CD14-positive monocyte (primary cell): Measurements from ENCODE around the gene DCTN5. TPM values are rescaled to one million over a fixed set of nuclear protein-coding genes. Genes with fewer than 3 reads are reported as not detected.

Source experiments
- DNase-seq, 3 donors: peaks; one replicate each; pipeline ENCODE4 v3.0.0-alpha.2; 2011 to 2022
- H2AFZ ChIP-seq: 2 replicates; pipeline ENCODE4 v1.6.0; 2012; ENCODE audit warnings: mild to moderate bottlenecking, low read depth, low read length, inconsistent platforms; ENCODE audit not compliant: insufficient read depth, poor library complexity, severe bottlenecking
- H3K27ac ChIP-seq, 2 donors: 1 replicate in 1 of 2; 2 replicates in 1 of 2; pipeline ENCODE4 v1.5.1; 2012 to 2013; ENCODE audit warnings: low read length in 2 of 2, control low read depth in 1 of 2, inconsistent platforms in 1 of 2, low read depth in 1 of 2, mild to moderate bottlenecking in 1 of 2
- H3K27me3 ChIP-seq, 2 donors: one replicate each; pipeline versions ENCODE4 v1.6.0 to v1.6.1; 2011 to 2013; ENCODE audit warnings: low read length in 2 of 2; ENCODE audit not compliant: control insufficient read depth in 2 of 2, insufficient read depth in 2 of 2
- H3K36me3 ChIP-seq, 2 donors: replicated peaks in 1 of 2; 1 replicate in 1 of 2; 2 replicates in 1 of 2; pipeline versions ENCODE4 v1.5.1 to v1.6.1; 2012 to 2013; ENCODE audit warnings: low read length in 2 of 2, control low read depth in 1 of 2, inconsistent platforms in 1 of 2, mild to moderate bottlenecking in 1 of 2; ENCODE audit not compliant: insufficient read depth in 2 of 2, control insufficient read depth in 1 of 2
- H3K4me1 ChIP-seq, 2 donors: 1 replicate in 1 of 2; 2 replicates in 1 of 2; pipeline versions ENCODE4 v1.5.1 to v1.6.1; 2012 to 2013; ENCODE audit warnings: low read length in 2 of 2, control low read depth in 1 of 2, inconsistent platforms in 1 of 2, mild to moderate bottlenecking in 1 of 2, moderate library complexity in 1 of 2; ENCODE audit not compliant: insufficient read depth in 2 of 2, control insufficient read depth in 1 of 2
- H3K4me2 ChIP-seq: replicated peaks from 2 replicates; pipeline ENCODE3; 2012; ENCODE audit warnings: low read length, moderate library complexity, mild to moderate bottlenecking; ENCODE audit not compliant: poor library complexity, severe bottlenecking; ENCODE audit errors: extremely low read depth
- H3K4me3 ChIP-seq, 3 experiments: fragments of 200-600 bp in 1 of 3; sonication (generic) in 1 of 3; replicated peaks in 1 of 3; 1 replicate in 2 of 3; 2 replicates in 1 of 3; pipeline ENCODE4 v1.5.1; 2011 to 2013; ENCODE audit warnings: low read length in 3 of 3, mild to moderate bottlenecking in 3 of 3, control low read depth in 2 of 3, low read depth in 2 of 3, inconsistent platforms in 1 of 3, moderate library complexity in 1 of 3
- H3K79me2 ChIP-seq: 2 replicates; pipeline ENCODE4 v1.6.0; 2012; ENCODE audit warnings: mild to moderate bottlenecking, control low read depth, inconsistent platforms, low read length, moderate library complexity; ENCODE audit not compliant: insufficient read depth
- H3K9ac ChIP-seq: 2 replicates; pipeline ENCODE4 v1.6.0; 2017; ENCODE audit warnings: low read length, mild to moderate bottlenecking; ENCODE audit not compliant: insufficient read depth, poor library complexity, severe bottlenecking
- H3K9me3 ChIP-seq, 2 donors: replicated peaks in 1 of 2; 1 replicate in 1 of 2; 2 replicates in 1 of 2; pipeline versions ENCODE4 v1.5.1 to v1.6.1; 2012 to 2013; ENCODE audit warnings: low read length in 2 of 2, control low read depth in 1 of 2; ENCODE audit not compliant: control insufficient read depth in 1 of 2, insufficient read depth in 1 of 2
- H4K20me1 ChIP-seq: 2 replicates; pipeline ENCODE4 v1.6.0; 2012; ENCODE audit warnings: mild to moderate bottlenecking, low read length, control low read depth, moderate library complexity; ENCODE audit not compliant: insufficient read depth
- H3K27ac Mint-ChIP-seq, 7 donors: one replicate each; pipeline ENCODE4 v1.8.0; 2020; ENCODE audit warnings: mild to moderate bottlenecking in 7 of 7, mixed read lengths in 7 of 7, moderate library complexity in 6 of 7, inconsistent platforms in 2 of 7
- H3K27me3 Mint-ChIP-seq, 3 donors: one replicate each; pipeline ENCODE4 v1.8.0; 2021 to 2022; ENCODE audit warnings: low read depth in 3 of 3, mild to moderate bottlenecking in 3 of 3, mixed read lengths in 3 of 3, moderate library complexity in 3 of 3, inconsistent platforms in 1 of 3
- H3K36me3 Mint-ChIP-seq, 2 donors: one replicate each; pipeline ENCODE4 v1.8.0; 2020; ENCODE audit warnings: mixed read lengths in 2 of 2, inconsistent platforms in 1 of 2, mild to moderate bottlenecking in 1 of 2
- H3K4me1 Mint-ChIP-seq: one replicate; pipeline ENCODE4 v1.8.0; 2020; ENCODE audit warnings: mild to moderate bottlenecking, mixed read lengths
- H3K4me3 Mint-ChIP-seq, 2 donors: one replicate each; pipeline ENCODE4 v1.8.0; 2020; ENCODE audit warnings: mild to moderate bottlenecking in 2 of 2, mixed read lengths in 2 of 2, moderate library complexity in 1 of 2
- H3K9me3 Mint-ChIP-seq, 7 donors: one replicate each; pipeline ENCODE4 v1.8.0; 2020 to 2022; ENCODE audit warnings: mixed read lengths in 7 of 7, mild to moderate bottlenecking in 6 of 7, moderate library complexity in 6 of 7, inconsistent platforms in 2 of 7
- CTCF ChIP-seq: fragments of 200-600 bp; IDR thresholded peaks from one replicate; pipeline ENCODE4 v1.8.0; 2022; ENCODE audit warnings: antibody characterized with exemption, mild to moderate bottlenecking
- WGBS: methylation state at CpG from one replicate; pipeline ENCODE4 v1.1.5; 2013; ENCODE audit warnings: missing lambda C conversion rate; ENCODE audit not compliant: insufficient coverage; 5-methylcytosine and 5-hydroxymethylcytosine counted together
- intact Hi-C, 2 donors: fragments of 100-400 bp; cut with micrococcal nuclease; formaldehyde crosslinking; loops; one replicate each; pipeline versions ENCODE4 v1.15.0 to v1.15.1; 2023
- polyA plus RNA-seq, 3 donors: library from polyadenylated mRNA; depleted of rRNA in 1 of 3; unstranded in 2 of 3; stranded (reverse) in 1 of 3; fragments of 300-500 nt in 2 of 3; fragments of >200 nt in 1 of 3; fragmentation: Illumina TruSeq in 2 of 3; gene quantifications; 1 replicate in 2 of 3; 2 replicates in 1 of 3; pipeline ENCODE4 v1.2.3, GENCODE V29; 2012 to 2021

DCTN5 gene
- polyA plus RNA-seq, 3 donors: 29.3 to 54.3 (median 42.0) TPM

- Histone ChIP-seq H3K27me3 (no peaks in the 10 kb centered on the region), H3K9me3 (peaks cover 13 to 18% of the 10 kb centered on the region in 2 donors), H4K20me1 (no peaks in the 10 kb centered on the region), H3K4me2 (no peak overlapping the region), H3K9ac (no peak overlapping the region), H3K4me1 (no peaks in the 10 kb centered on the region), H2AFZ (no peak overlapping the region), H3K4me3 (no peak overlapping the region), H3K79me2 (no peaks in the 10 kb centered on the region), H3K27ac (no peak overlapping the region), H3K36me3 (no peaks in the 10 kb centered on the region)
- no peak for TF ChIP-seq CTCF
- peaks cover 7 to 28% (median 24%) of the 10 kb centered on the region in 7 donors for H3K9me3 Mint-ChIP-seq
- no peak overlapping the region for H3K4me3 Mint-ChIP-seq
- intact Hi-C loops: no loop called here
- DNase-seq: no peak
- peaks cover 12 to 22% (median 12%) of the 10 kb centered on the region in 3 donors for H3K27me3 Mint-ChIP-seq
- peak overlapping the region in 1 of 7 donors; percentile 10 for H3K27ac Mint-ChIP-seq
- no peaks in the 10 kb centered on the region for H3K4me1 Mint-ChIP-seq
- no peaks in the 10 kb centered on the region for H3K36me3 Mint-ChIP-seq
- WGBS: no CpG with 5 or more reads among the region's 2 CpGs
Observed at GRCh38 chr16:23705517-23705902, 64.2 kb downstream of the DCTN5 start.

- Histone ChIP-seq H3K27ac (no peak overlapping the region), H3K4me1 (no peaks in the 10 kb centered on the region), H3K27me3 (peaks cover 0 to 2% of the 10 kb centered on the region in 2 donors), H3K9ac (no peak overlapping the region), H3K9me3 (peaks cover 13 to 19% of the 10 kb centered on the region in 2 donors), H4K20me1 (no peaks in the 10 kb centered on the region), H2AFZ (no peak overlapping the region), H3K79me2 (no peaks in the 10 kb centered on the region), H3K4me3 (no peak overlapping the region), H3K4me2 (no peak overlapping the region), H3K36me3 (no peaks in the 10 kb centered on the region)
- no peak for TF ChIP-seq CTCF
- Mint-ChIP-seq H3K36me3 (no peaks in the 10 kb centered on the region), H3K27ac (no peak overlapping the region), H3K27me3 (peaks cover 13 to 30% (median 18%) of the 10 kb centered on the region in 3 donors), H3K4me3 (no peak overlapping the region), H3K9me3 (peaks cover 7 to 34% (median 27%) of the 10 kb centered on the region in 7 donors), H3K4me1 (no peaks in the 10 kb centered on the region)
- DNase-seq: no peak
- intact Hi-C loops: no loop called here
- 94% methylated on average over 3 of the region's 4 CpGs for WGBS
Observed at GRCh38 chr16:23706439-23706838, 65.2 kb downstream of the DCTN5 start.
